Measurements from ENCODE around the gene UBTF. TPM values are rescaled to one million over a fixed set of nuclear protein-coding genes. Genes with fewer than 3 reads are reported as not detected.

Gene UBTF
- total RNA-seq, 1 donor from 2014 or later = 53.5 TPM

- Histone ChIP-seq H3K27ac (peak overlapping the region; percentile 99), H3K4me3 (peak overlapping the region; percentile 75 to 98), H3K9me3 (no peaks in the 10 kb centered on the region), H3K36me3 (peaks cover 0 to 15% of the 10 kb centered on the region in 2 donors), H3K4me1 (peaks cover 37% of the 10 kb centered on the region), H3K27me3 (no peaks in the 10 kb centered on the region)
- TF ChIP-seq CTCF (IDR thresholded peaks at IDR 0.05) = no peak
- intact Hi-C loops (cut with DNase I) = no loop called here
- DNase-seq (ENCODE audit: extremely low spot score in 2 of 2) = no peak
These were observed 32.2 kb downstream of the UBTF start for GRCh38 chr17:44187131-44187899.

- H3K9me3 ChIP-seq = no peaks in the 10 kb centered on the region
- peak; percentile 99 to 100 for DNase-seq (ENCODE audit: extremely low spot score in 2 of 2)
- H3K4me1 ChIP-seq = peaks cover 37% of the 10 kb centered on the region
- H3K27ac ChIP-seq = peak within 1 kb of the TSS; percentile 99
- H3K36me3 ChIP-seq = peaks cover 0 to 19% of the 10 kb centered on the region in 2 donors
- H3K4me3 ChIP-seq = peak within 1 kb of the TSS; percentile 75 to 98
- intact Hi-C loops (cut with DNase I) = no loop called here
- H3K27me3 ChIP-seq = no peaks in the 10 kb centered on the region
- TF ChIP-seq POLR2AphosphoS5 (IDR thresholded peaks at IDR 0.05; ENCODE audit: insufficient read depth in 1 of 2, low read depth in 1 of 2) (peak; percentile 89 to 98), CTCF (IDR thresholded peaks at IDR 0.05) (no peak), POLR2A (IDR thresholded peaks at IDR 0.05) (peak in 1 of 2 donors; percentile 87)
These were observed 33.0 kb downstream of the UBTF start, which contains the start of gene TMUB2 for GRCh38 chr17:44186307-44187130. Gene TMUB2, plus strand, starts transcription at chr17:44186972. Its CDS starts 737 bp downstream, at chr17:44187709.

- no peaks in the 10 kb centered on the region for H3K27me3 ChIP-seq
These were observed 35.2 kb downstream of the UBTF start for GRCh38 chr17:44184212-44184810.

DNA sequence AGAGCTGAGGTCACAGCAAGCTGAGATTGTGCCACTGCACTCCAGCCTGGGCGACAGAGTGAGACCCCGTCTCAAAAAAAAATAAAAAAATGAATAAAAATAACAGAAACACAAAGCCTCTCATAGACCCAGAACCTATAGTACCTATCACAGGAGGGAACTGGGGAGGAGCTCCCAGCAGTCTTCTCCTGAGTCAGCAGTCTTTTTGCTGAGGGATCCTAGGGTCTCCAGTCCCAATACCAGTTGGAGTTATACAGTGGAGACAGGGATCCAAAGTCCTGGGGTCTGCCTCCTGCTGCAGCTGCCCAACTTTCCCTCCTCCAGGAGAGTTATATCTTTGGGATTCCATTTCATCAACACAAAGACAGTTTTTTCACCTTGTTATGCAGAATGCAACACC lies 36.5 kb downstream of the UBTF start:
- Histone ChIP-seq H3K36me3 (peaks cover 0 to 18% of the 10 kb centered on the region in 2 donors), H3K27me3 (no peaks in the 10 kb centered on the region), H3K4me1 (peaks cover 30% of the 10 kb centered on the region), H3K9me3 (no peaks in the 10 kb centered on the region), H3K4me3 (no peak overlapping the region), H3K27ac (no peak overlapping the region)
- TF ChIP-seq POLR2AphosphoS5 (IDR thresholded peaks at IDR 0.05; ENCODE audit: insufficient read depth in 1 of 2, low read depth in 1 of 2) (no peak), CTCF (IDR thresholded peaks at IDR 0.05) (no peak), POLR2A (IDR thresholded peaks at IDR 0.05) (no peak)
- DNase-seq (ENCODE audit: extremely low spot score in 2 of 2) = no peak
- intact Hi-C loops (cut with DNase I) = no loop called here

More at GRCh38 chr17:44184212-44184810, 35.2 kb downstream of the UBTF start:
- Histone ChIP-seq H3K9me3 (no peaks in the 10 kb centered on the region), H3K36me3 (peaks cover 0 to 11% of the 10 kb centered on the region in 2 donors), H3K4me3 (no peak overlapping the region), H3K27ac (no peak overlapping the region), H3K4me1 (peaks cover 37% of the 10 kb centered on the region)
- intact Hi-C loops (cut with DNase I) = no loop called here
- TF ChIP-seq CTCF (IDR thresholded peaks at IDR 0.05) (no peak), POLR2A (IDR thresholded peaks at IDR 0.05) (no peak), POLR2AphosphoS5 (IDR thresholded peaks at IDR 0.05; ENCODE audit: insufficient read depth in 1 of 2, low read depth in 1 of 2) (no peak)
- no peak for DNase-seq (ENCODE audit: extremely low spot score in 2 of 2)

All from vagina (tissue), 2 donors.